ENCODE data around the gene PIH1D1.

GRCh38 chr19:49417088-49417487 is 34.5 kb downstream of the PIH1D1 start:
- TF ChIP-seq CTCF (conservative IDR thresholded peaks at IDR 0.05; ENCODE audit: low read depth, low read length) (no peak), EZH2 (IDR thresholded peaks at IDR 0.05; ENCODE audit: borderline replicate concordance, low read depth, low read length, poor library complexity, severe bottlenecking) (no peak)
